ENCODE data around the gene FGD5.

DNA sequence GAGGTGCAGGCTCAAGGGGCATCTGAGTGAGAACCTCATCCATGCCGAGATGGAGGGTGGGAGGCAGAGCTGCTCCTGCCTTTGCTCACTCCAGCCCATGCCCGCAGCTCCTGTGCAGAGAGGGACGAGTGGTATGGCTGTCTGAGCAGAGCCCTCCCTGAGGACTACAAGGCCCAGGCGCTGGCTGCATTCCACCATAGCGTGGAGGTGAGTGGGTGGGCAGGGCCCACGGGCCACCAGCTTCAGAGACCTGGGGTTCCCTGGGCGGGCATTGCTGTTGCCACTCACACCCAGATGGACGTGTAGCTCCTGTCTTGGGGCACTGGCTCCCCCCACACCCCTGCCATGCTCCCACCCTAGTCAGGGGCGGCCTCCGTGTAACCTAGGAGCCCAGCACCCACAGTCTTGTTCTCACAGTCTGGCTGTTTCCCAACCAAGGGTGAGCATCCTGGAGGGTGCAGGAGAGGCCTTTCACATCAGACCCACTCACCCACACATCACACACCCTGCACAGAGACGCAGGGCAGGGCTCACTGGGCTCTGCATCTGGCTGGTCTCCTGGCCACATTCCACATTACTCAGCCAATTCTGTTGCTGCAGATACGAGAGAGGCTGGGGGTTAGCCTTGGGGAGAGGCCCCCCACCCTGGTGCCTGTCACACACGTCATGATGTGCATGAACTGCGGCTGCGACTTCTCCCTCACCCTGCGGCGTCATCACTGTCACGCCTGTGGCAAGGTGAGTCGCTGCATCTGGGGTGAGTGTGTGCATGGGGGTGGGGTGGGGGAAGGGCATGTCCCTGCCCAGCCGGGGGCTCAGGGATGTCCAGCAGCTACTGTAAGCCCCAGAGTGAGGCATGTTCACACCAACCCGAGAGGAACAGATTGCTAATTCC lies 103.3 kb downstream of the FGD5 start:
- TF ChIP-seq, protein P1, sequence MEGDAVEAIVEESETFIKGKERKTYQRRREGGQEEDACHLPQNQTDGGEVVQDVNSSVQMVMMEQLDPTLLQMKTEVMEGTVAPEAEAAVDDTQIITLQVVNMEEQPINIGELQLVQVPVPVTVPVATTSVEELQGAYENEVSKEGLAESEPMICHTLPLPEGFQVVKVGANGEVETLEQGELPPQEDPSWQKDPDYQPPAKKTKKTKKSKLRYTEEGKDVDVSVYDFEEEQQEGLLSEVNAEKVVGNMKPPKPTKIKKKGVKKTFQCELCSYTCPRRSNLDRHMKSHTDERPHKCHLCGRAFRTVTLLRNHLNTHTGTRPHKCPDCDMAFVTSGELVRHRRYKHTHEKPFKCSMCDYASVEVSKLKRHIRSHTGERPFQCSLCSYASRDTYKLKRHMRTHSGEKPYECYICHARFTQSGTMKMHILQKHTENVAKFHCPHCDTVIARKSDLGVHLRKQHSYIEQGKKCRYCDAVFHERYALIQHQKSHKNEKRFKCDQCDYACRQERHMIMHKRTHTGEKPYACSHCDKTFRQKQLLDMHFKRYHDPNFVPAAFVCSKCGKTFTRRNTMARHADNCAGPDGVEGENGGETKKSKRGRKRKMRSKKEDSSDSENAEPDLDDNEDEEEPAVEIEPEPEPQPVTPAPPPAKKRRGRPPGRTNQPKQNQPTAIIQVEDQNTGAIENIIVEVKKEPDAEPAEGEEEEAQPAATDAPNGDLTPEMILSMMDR (conservative IDR thresholded peaks at IDR 0.05; ENCODE audit: low read depth in 2 of 2), result no peak
- no peak for TF ChIP-seq EZH2 (IDR thresholded peaks at IDR 0.05; ENCODE audit: low read depth, unreplicated experiment)
- no peak for TF ChIP-seq JUNB (IDR thresholded peaks at IDR 0.05; ENCODE audit: unreplicated experiment)
